Stromal cell of bone marrow (primary cell): ENCODE measurements around the gene HNF4A.

Source experiments
- DNase-seq: peaks from one replicate; pipeline ENCODE4 v3.0.0-alpha.2; 2012; ENCODE audit warnings: low read depth

Gene HNF4A

DNA sequence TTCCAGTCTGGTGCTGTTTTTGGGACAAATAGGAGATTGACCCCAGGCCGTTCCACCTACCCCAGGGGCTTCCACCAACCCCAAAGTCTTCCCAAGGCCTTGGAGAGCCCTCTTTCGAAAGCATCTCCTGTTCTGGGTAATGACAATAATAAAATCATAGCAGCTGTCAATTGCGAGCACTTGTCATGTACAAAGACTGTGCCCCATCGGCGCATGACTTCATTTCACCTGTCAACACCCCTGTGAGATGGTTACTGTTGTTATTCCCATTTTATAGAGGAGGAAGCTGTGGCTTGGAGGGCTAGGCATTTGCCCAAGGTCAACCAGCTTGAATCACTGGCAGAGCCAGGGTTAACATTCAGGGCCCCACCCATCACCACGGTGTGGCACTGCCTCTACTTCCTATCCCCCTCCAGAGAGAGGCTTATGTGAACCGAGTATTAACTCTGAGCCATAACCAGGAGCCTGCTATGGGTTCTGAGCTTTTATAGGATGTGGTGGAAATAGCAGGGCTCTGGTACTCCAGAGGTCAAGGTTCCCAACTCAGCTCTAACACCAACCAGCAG lies 51.2 kb downstream of the HNF4A start:
- DNase-seq, result no peak

- peak; percentile 38 for DNase-seq
Observed at GRCh38 chr20:44407402-44408184, 52.1 kb downstream of the HNF4A start.

GRCh38 chr20:44409132-44409600 lies 53.7 kb downstream of the HNF4A start:
- peak; percentile 92 for DNase-seq

DNA sequence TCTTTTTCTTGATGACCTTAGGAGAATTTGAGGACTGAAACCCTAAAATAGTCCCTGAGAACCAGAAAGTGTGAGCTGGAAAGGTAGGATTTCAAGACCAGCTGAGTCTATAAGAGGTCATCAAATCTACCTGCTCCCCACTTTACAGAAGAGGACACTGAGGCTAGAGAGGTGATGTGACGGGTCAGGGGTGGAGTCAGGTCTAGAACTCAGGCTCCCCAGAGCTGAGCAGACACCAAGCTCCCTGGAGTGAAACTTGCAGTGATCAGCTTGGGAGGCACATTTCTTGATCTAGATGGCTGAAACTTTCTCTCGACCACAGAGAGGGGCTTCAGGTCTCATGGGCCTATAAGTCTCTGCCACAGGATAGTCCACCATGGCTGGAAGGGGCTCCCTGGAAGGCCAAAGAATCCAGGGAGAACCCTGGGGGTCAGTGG lies 55.1 kb downstream of the HNF4A start:
- DNase-seq, result no peak

DNA sequence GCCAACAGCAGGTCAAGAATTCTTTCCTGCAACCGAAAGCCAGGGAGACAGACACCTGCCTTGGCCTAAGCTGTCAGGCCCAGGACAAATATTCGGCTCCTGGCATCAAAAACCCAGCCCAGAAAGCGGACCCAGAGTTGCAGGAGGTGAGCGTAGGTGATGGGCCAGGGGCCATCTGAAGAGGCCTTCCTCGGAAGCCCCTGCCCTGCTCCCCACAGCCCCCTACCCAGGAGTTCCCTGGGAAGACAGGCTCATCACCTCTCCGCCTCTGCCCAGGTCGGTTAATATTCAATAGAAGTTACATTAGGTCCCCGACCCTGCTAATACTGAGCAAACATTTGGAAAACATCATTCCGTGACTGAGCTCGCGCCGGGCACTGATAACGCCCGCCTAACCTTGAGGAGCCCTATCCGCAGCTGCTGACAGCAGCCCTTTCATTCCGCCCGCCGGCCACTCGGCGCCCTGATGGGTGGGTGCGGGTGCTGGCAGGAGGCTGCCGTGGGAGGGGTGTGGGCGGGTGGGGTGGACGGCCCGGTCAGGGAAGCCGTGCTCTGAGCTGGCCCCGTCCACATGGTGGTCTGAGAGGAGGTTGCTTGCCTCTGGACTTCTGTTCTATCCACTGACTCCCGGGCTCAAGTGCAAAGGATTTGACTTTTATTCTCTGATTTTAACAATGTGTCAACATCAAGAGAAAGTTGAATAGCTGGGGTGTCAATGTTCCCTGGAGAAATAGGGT lies 55.7 kb downstream of the HNF4A start:
- DNase-seq, result no peak

DNA sequence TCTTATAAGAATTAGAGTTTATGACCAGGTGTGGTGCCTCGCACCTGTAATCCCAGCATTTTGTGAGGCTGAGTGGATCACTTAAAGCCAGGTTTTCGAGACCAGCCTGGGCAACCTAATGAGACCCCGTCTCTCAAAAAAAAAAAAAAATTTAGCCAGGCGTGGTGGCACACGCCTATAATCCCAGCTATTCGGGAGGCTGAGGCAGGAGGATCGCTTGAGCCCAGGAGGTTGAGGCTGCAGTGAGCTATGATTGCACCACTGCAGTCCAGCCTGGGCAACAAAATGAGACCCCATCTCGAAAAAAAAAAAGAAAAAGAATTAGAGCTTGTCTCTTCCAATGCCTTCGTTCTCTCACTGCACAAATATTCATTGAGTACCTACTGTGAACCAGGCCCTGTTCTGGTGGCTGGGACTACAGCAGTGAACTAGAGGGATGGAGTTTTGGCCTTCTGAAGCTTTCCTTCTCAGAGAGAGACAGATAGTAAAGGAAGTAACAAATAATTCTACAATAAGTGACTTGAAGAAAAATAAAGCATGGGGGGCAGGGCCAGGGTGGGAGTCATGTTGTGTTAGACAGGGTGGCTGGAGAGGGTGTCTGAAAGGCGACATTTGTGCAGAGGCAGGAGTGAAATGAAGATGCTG lies 56.4 kb downstream of the HNF4A start:
- DNase-seq, result no peak

- no peak for DNase-seq
Observed at GRCh38 chr20:44412402-44413144, 57.1 kb downstream of the HNF4A start.

- no peak for DNase-seq
Observed at GRCh38 chr20:44413575-44414345, 58.3 kb downstream of the HNF4A start.

DNA sequence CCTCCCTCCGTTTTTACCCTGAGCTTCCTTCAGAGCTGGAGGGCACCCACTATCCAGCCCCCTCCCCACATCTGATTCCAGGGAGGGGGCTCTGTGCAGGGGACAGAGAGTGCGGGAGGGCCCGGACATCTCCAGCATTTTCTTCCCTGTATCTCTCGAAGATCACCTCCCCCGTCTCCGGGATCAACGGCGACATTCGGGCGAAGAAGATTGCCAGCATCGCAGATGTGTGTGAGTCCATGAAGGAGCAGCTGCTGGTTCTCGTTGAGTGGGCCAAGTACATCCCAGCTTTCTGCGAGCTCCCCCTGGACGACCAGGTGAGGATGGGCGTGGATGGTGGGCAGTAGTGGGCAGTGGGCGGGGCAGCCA lies 58.8 kb downstream of the HNF4A start:
- DNase-seq, result no peak

GRCh38 chr20:44414808-44415207 lies 59.3 kb downstream of the HNF4A start:
- DNase-seq, result no peak

DNA sequence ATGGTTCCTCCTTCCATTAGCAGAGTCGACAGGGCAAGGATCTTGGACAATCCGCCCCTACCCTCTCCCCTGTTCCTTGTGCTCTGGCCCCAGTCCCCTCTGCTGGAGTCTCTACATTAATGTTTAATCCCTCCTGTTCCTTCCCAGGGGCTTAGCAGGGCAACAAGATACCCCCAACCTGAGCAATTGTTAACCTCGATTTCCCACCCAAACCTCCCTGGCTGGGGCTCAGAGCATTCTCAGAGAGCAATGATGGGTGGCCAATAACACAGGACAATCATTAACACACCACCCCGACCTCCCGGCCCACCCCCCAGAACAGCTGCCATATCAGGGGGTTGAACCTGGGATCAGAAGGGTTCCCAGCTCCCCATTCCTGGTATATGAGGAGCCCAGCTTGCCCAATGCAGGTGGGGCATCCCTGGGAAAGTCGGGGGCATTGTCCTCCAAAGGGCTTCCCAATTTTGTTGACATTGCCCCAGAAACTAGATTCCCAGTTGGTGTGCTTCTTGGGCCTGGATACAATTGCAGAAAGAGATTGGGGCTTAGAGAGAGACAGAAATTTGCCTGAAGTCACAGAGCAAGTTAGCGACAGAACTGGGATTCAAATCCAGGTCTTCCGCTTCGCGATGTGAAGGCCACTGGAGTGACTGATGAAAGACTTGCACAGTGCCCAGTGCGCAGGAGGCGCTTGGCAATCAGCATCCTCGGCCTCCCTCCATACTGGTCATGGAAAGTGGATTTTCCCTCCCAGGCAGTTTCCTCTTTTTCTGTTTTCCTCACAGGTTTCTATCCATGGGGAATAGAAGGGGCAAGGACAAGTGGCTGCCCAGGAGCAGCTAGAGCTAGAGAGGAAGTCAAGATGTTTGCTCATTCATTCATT lies 60.6 kb downstream of the HNF4A start:
- DNase-seq, result no peak

DNA sequence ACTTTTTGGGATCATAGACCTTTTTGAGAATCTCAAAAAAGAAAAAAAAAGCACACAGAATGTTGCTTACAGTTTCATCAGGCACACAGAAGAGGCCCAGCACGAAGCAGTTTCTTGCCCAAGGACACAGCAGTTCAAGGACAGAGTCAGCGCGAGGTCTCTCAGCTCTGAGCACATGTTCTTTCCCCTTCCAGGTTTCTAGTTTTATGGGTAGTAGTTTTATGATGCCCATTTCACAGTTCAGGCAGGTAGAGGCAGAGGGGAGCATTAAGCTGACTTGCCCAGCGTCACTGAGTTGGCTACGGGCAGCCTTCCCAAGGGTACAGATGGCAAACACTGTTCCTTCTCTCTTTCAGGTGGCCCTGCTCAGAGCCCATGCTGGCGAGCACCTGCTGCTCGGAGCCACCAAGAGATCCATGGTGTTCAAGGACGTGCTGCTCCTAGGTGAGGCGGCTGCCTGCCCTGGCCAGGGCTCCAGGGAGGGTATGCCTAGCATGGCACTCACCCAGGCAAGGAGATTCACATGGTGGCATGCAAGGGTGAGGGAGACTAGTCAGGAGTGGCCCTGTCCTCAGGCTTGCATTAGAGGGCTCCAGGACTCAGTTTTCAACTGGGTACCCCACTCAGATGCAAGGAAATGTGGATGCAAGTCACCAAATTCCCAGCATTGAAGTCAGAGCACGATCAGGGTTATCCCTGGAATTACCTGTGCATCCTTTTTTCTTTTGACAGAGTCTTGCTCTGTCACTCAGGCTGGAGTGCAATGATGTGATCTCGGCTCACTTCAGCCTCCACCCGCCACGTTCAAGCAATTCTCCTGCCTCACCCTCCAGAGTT lies 62.8 kb downstream of the HNF4A start:
- DNase-seq, result no peak

DNA sequence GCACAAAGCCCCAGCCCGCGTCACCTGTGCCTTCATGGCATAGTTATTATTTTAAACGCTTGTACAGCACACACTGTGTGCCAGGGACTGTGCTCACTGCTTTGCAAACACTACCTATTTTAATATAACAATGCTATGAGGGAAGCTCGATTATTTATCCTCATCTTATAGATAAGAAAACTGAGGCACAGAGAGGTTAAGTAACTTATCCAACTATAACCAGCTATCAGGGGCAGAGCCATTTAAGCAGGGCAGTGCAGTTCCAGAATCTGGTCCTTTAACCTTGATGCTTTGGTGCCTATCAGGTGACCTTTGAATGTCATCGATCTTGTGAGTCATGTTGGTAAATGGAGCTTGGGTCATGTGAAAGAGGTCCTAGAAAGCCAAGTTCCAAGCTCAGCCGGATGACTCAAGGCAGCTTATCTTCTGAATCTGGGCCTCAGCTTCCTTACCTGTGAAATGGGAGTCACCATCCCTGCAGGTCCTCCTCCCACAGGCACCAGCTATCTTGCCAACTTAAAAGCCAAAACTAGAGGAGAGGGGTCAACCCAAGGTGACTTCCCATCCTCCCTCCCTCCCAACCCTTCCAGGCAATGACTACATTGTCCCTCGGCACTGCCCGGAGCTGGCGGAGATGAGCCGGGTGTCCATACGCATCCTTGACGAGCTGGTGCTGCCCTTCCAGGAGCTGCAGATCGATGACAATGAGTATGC lies 63.8 kb downstream of the HNF4A start:
- DNase-seq, result no peak

DNA sequence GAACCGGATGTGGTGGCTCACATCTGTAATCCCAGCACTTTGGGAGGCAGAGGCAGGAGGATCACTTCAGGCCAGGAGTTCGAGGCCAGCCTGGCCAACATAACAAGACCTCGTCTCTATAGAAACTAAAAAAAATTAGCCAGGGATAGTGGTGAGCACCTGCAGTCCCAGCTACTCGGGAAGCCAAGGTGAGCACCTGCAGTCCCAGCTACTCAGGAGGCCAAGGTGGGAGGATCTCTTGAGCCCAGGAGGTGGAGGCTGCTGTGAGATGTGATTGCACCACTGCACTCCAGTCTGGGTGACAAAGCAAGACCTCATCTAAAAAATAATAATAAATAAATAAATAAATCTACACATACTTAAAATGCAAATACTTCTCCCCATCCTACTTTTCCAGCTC lies 65.0 kb downstream of the HNF4A start:
- DNase-seq, result no peak

DNA sequence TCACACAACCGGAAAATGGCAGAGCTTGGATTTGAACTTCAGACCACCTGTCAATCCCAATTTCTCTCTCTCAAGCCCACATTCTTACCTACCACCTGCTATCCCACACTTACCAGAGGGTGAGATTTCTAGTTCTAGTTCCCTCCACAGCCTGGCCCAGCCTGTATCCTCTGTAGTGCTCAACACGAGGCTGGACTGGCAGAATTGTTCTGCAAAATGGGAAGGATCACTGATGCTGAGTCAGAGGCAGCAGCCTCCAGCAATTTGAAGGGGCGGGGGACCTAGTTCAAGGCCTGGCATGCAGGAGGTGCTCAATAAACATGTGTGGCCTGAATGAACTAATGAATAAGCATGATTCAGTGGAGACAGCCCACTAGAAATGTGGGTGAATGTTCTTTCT lies 66.6 kb downstream of the HNF4A start:
- DNase-seq, result no peak

GRCh38 chr20:44423480-44423879 lies 68.0 kb downstream of the HNF4A start:
- DNase-seq, result no peak

DNA sequence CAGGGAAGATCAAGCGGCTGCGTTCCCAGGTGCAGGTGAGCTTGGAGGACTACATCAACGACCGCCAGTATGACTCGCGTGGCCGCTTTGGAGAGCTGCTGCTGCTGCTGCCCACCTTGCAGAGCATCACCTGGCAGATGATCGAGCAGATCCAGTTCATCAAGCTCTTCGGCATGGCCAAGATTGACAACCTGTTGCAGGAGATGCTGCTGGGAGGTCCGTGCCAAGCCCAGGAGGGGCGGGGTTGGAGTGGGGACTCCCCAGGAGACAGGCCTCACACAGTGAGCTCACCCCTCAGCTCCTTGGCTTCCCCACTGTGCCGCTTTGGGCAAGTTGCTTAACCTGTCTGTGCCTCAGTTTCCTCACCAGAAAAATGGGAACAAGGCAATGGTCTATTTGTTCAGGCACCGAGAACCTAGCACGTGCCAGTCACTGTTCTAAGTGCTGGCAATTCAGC lies 68.6 kb downstream of the HNF4A start:
- DNase-seq, result no peak

GRCh38 chr20:44425923-44426322 lies 70.4 kb downstream of the HNF4A start:
- no peak for DNase-seq
